Measurements from ENCODE around the gene APBB2.

DNA sequence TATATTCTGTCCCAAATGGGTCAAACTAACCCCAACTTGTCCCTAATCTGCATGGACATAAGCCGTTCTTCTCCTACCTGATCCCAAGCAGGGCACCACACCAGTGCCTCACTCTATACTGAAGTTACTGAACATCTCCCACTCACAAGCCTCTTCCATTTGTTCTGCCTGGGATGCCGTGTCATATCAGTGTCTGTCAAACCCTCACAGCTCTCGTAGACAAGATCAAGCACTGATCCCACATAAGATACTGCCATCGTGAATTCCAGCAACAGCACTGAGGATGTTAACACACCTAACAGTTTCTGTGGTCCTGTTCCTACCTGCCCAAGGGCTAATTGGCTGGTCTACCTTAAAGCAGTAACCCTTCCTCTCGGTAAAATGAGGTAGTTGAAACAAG is 162.1 kb downstream of the APBB2 start:
- TF ChIP-seq OSR1 (CRISPR knock-in tag; IDR thresholded peaks at IDR 0.05) (no peak), ESRRG (CRISPR knock-in tag; IDR thresholded peaks at IDR 0.05) (no peak), ZNF8 (CRISPR knock-in tag; IDR thresholded peaks at IDR 0.05) (no peak), PPARA (CRISPR knock-in tag; IDR thresholded peaks at IDR 0.05; ENCODE audit: borderline replicate concordance) (no peak), ARNTL (CRISPR knock-in tag; IDR thresholded peaks at IDR 0.05; ENCODE audit: borderline replicate concordance, low read depth) (no peak)
- TF ChIP-seq, protein P1, sequence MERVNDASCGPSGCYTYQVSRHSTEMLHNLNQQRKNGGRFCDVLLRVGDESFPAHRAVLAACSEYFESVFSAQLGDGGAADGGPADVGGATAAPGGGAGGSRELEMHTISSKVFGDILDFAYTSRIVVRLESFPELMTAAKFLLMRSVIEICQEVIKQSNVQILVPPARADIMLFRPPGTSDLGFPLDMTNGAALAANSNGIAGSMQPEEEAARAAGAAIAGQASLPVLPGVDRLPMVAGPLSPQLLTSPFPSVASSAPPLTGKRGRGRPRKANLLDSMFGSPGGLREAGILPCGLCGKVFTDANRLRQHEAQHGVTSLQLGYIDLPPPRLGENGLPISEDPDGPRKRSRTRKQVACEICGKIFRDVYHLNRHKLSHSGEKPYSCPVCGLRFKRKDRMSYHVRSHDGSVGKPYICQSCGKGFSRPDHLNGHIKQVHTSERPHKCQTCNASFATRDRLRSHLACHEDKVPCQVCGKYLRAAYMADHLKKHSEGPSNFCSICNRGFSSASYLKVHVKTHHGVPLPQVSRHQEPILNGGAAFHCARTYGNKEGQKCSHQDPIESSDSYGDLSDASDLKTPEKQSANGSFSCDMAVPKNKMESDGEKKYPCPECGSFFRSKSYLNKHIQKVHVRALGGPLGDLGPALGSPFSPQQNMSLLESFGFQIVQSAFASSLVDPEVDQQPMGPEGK (CRISPR knock-in tag; IDR thresholded peaks at IDR 0.05; ENCODE audit: borderline replicate concordance): no peak

Data from SK-N-SH treated with all-trans-retinoic acid at 6 μM for 48 hours (cell line).